AG10803 (cell line): Measurements from ENCODE around the gene HOOK2.
A peak's percentile ranks its signal among the peaks of the same experiment; 100 is the strongest.

Experiments
- DNase-seq: peaks from one replicate; pipeline ENCODE4 v3.0.0; 2010; ENCODE audit warnings: low read depth
- H3K4me3 ChIP-seq: 2 replicates; pipeline ENCODE4 v1.5.1; 2011; ENCODE audit warnings: mild to moderate bottlenecking, low read length, control low read depth
- TF ChIP-seq, protein P1 (sequence below): conservative IDR thresholded peaks from 2 replicates; pipeline ENCODE4 v1.5.1; 2011; ENCODE audit warnings: mild to moderate bottlenecking, low read length, control low read depth, inconsistent platforms

HOOK2 gene

DNA sequence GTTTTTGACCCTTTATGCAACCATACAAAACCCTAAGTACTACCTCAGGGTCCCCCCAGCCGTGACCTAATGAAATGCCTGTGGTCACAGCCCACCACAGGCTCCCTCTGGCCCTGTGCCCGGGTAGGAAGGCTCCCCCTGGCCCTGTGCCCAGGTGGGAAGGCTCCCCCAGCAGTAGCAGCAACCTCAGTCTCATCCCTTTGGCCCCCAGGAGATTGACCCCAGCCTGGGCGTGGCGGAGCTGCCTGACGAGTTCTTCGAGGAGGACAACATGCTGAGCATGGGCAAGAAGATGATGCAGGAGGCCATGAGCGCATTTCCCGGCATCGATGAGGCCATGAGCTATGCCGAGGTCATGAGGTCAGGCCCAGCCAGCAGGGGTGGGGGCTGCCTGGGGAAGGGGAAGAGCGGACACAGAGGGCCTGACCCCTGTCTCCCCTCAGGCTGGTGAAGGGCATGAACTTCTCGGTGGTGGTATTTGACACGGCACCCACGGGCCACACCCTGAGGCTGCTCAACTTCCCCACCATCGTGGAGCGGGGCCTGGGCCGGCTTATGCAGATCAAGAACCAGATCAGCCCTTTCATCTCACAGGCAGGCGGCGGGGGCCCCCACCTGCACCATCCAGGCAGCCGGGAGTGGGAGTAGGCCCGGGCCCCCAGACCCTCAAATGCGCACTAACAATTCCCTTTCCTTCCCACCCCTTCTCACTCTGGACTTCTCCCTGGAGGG lies 30.0 kb downstream of the HOOK2 start:
- TF ChIP-seq, protein P1, sequence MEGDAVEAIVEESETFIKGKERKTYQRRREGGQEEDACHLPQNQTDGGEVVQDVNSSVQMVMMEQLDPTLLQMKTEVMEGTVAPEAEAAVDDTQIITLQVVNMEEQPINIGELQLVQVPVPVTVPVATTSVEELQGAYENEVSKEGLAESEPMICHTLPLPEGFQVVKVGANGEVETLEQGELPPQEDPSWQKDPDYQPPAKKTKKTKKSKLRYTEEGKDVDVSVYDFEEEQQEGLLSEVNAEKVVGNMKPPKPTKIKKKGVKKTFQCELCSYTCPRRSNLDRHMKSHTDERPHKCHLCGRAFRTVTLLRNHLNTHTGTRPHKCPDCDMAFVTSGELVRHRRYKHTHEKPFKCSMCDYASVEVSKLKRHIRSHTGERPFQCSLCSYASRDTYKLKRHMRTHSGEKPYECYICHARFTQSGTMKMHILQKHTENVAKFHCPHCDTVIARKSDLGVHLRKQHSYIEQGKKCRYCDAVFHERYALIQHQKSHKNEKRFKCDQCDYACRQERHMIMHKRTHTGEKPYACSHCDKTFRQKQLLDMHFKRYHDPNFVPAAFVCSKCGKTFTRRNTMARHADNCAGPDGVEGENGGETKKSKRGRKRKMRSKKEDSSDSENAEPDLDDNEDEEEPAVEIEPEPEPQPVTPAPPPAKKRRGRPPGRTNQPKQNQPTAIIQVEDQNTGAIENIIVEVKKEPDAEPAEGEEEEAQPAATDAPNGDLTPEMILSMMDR = no peak
- H3K4me3 ChIP-seq = no peak overlapping the region
- DNase-seq = no peak

DNA sequence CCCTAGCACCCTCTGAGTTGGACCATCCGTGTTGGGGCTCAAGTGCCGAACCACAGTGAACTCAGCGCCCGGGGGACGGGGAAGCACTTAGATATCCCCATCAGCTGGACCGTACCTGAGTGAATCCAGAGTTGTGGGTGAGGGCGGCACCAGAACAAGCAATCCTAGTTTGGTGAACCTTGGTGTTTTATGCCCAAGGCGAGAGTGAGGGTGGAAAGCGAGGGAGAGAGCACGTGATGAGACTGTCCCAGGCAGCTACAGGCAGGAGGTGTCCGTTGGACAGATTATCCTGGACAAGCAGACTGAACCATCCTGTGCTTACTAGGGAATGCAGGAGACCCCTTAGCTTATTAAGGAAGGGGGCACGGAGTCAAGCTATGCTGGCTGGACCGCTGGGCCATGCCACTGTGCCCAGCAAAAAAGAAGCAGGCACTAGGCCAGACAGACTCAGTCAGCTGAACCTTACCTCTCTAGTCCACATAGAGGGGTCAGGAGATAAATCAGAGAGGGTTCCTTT lies 37.5 kb downstream of the HOOK2 start:
- peak overlapping the region; percentile 98 for H3K4me3 ChIP-seq

DNA sequence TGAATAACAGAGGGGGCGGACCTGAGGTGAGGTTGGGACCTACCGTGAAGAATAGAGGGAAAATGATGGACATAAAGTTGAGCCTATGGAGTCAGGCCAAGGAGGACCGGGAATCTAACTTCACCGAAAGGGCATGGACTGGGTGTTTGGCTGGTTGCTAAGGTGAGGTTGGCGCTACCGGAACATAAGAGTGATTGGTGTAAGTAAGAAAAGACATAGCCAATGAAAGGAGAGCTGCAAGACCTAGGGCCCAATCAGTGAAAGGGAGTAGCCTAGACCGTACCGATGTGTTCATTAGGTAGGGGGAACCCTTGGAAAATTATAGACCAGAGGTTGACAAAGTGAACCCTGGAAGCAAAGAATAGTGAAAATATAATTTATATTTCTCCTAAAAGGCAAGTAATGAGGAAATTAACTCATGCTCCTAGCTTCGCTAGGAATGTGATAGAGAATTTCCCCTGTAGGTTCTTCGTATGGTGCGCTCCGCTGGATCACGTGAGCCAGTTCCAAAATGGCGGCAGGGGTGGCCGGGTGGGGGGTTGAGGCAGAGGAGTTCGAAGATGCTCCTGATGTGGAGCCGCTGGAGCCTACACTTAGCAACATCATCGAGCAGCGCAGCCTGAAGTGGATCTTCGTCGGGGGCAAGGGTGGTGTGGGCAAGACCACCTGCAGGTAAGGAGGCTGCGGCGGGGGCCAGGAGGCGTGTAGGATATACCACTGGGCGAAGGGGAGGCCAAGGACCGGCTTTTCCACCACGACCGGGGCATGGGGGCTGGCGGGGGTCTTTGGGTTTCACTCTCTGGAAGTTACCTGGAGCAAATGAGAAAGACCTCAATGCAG lies 38.1 kb downstream of the HOOK2 start, which contains the start of gene GET3:
Gene GET3, plus strand, starts transcription at position 503 of the 840 bp plus-strand sequence. Its CDS starts 9 bp downstream, at position 512.
- TF ChIP-seq, protein P1 = no peak
- peak within 1 kb of the TSS; percentile 98 for H3K4me3 ChIP-seq
- peak; percentile 100 for DNase-seq

More for the DNA sequence above, 37.5 kb downstream of the HOOK2 start:
- DNase-seq = no peak
- TF ChIP-seq, protein P1 = no peak

DNA sequence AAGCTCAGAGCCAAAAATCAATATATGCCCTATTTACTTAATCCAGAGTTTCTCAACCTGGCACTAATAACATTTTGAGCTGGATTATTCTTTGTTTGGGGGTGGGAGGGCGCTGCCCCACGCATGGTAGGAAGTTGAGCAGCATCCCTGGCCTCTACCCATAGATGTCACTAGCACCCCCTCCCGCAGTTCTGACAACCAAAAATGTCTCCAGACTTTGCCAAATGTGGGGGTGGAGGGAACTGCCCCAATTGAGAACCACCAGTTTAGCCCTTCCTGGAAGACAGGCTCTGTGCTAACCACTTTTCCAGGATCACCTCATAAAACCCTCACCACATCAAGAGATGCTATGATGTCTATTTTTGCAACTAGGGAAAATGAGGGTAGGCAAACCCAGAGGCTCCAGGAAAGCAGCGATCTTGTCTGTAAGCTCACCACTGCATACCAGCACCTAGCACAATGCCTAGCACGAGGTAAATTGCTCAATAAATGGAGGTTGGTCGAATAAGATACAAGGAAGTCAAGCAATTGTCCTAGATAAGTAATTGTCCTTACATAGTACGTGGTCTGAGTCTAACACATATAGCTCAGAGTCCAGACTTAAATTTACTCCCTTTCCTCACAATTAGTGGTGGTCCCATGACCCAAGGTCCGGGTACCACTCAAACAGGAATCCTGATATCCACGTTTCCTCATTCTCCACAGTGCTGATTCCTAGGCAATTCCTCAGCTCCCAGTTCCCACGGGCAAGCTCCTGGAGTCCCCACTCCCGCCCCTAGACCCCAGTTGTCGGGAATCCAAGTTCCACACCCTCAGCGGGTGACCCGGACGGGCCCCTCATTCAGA lies 41.8 kb downstream of the HOOK2 start:
- DNase-seq = peak; percentile 51
- TF ChIP-seq, protein P1 = peak; percentile 37
- peak overlapping the region; percentile 95 for H3K4me3 ChIP-seq

DNA sequence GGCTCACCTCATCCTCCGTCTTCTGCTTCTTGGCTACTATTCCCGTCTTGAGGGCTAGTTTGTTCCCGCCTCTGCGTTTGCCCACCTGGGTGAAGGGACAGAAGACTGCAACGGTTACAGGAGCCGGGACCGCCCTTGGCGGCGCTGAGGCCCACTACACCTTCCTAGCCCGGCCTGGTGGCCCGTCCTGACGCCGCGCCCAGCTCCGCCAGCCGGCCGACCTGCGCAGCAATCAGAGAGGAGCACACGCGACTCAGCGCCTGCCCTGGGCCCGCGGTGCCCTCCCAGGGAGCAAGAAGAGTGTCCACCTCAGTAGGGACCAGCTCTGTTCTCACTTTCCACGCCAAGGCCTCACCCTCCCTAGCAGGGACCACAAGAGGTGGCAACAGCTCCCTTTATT lies 44.0 kb downstream of the HOOK2 start:
- no peak for DNase-seq
- TF ChIP-seq, protein P1 = no peak
- H3K4me3 ChIP-seq = no peak overlapping the region

DNA sequence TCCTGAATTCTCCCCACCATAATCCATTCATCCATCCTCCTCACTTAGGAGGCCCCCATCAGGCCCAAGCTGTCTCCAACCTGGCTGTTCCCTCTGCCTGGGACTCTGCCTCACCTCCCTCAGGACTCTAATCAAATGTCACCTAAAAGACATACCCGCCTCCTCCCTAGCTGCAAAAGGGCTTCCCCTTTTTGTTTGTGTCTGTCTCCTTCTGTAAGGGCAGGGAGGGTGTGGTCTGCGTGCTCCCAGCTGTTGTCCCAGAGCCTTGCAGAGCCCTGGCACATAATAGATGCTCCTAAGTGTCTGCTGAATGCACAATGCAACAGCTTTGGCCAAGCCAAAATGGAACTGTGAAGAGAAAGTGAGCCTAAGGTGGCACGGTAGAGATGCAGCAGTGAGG lies 45.3 kb downstream of the HOOK2 start:
- no peak for DNase-seq

More for the DNA sequence above, 45.3 kb downstream of the HOOK2 start:
- TF ChIP-seq, protein P1 = no peak
- no peak overlapping the region for H3K4me3 ChIP-seq
